PC-9 (cell line): ENCODE measurements around the gene EVL. TPM values are rescaled to one million over a fixed set of nuclear protein-coding genes. Genes with fewer than 3 reads are reported as not detected.
A peak's percentile ranks its signal among the peaks of the same experiment; 100 is the strongest.

Experiments
- BruUV-seq: library from RNA; stranded (reverse); fragments of 400-500 nt; replicated peaks from 2 replicates; lab custom pipeline; 2021; lab: Mats Ljungman, UMichigan
- CTCF ChIA-PET: fragments of 300-600 bp; sonication (Branson Sonifier 250); formaldehyde crosslinking; loops from one replicate; lab custom pipeline; 2022; ENCODE audit warnings: antibody characterized with exemption; lab: Charles Lee
- POLR2A ChIA-PET: fragments of 300-600 bp; sonication (Branson Sonifier 250); formaldehyde crosslinking; loops from one replicate; lab custom pipeline; 2022; ENCODE audit warnings: antibody characterized with exemption; ENCODE audit not compliant: unreplicated experiment; lab: Charles Lee
- DNase-seq, 2 experiments: peaks; one replicate each; pipeline versions ENCODE4 v3.0.0 to v3.0.0-alpha.2; 2015 to 2022; ENCODE audit warnings: mixed read lengths in 1 of 2
- H2AFZ ChIP-seq: fragments of 200-600 bp; sonication (generic); 2 replicates; pipeline ENCODE4 v1.8.1; 2017; ENCODE audit warnings: antibody characterized with exemption
- H3F3A ChIP-seq: fragments of 200-600 bp; sonication (generic); 2 replicates; pipeline ENCODE4 v1.8.1; 2017; ENCODE audit warnings: antibody characterized with exemption, mild to moderate bottlenecking, low read depth; ENCODE audit not compliant: insufficient read depth
- H3K27ac ChIP-seq: fragments of 200-600 bp; sonication (generic); 2 replicates; pipeline ENCODE4 v1.6.1; 2016; ENCODE audit warnings: mixed run types
- H3K27me3 ChIP-seq: fragments of 200-600 bp; sonication (generic); 2 replicates; pipeline ENCODE4 v1.6.1; 2016; ENCODE audit warnings: low read depth, mixed run types; ENCODE audit not compliant: insufficient read depth
- H3K36me3 ChIP-seq: fragments of 200-600 bp; sonication (generic); 2 replicates; pipeline ENCODE4 v1.6.1; 2016; ENCODE audit warnings: low read depth, mixed run types
- H3K4me1 ChIP-seq: fragments of 200-600 bp; sonication (generic); replicated peaks from 2 replicates; pipeline ENCODE4 v1.6.1; 2016; ENCODE audit warnings: mixed run types; ENCODE audit not compliant: insufficient read depth
- H3K4me2 ChIP-seq: fragments of 200-600 bp; sonication (generic); 2 replicates; pipeline ENCODE4 v1.6.1; 2017; ENCODE audit warnings: mixed run types
- H3K4me3 ChIP-seq: fragments of 200-600 bp; sonication (generic); 2 replicates; pipeline ENCODE4 v1.6.1; 2016; ENCODE audit warnings: mixed run types
- H3K79me2 ChIP-seq: fragments of 200-600 bp; sonication (generic); 2 replicates; pipeline ENCODE4 v1.6.1; 2017; ENCODE audit warnings: low read depth, mixed run types
- H3K9me2 ChIP-seq: fragments of 200-600 bp; sonication (generic); 2 replicates; pipeline ENCODE4 v1.8.1; 2017; ENCODE audit warnings: mild to moderate bottlenecking; ENCODE audit not compliant: insufficient read depth
- H3K9me3 ChIP-seq: fragments of 200-600 bp; sonication (generic); 2 replicates; pipeline ENCODE4 v1.8.1; 2016; ENCODE audit warnings: low read depth; ENCODE audit not compliant: insufficient read depth
- H4K20me1 ChIP-seq: fragments of 200-600 bp; sonication (generic); 2 replicates; pipeline ENCODE4 v1.8.1; 2017; ENCODE audit not compliant: insufficient read depth
- EZH2 ChIP-seq: fragments of 200-600 bp; sonication (generic); IDR thresholded peaks from 2 replicates; pipeline ENCODE4 v1.8.0; 2017; ENCODE audit warnings: antibody characterized with exemption, low read depth
- intact Hi-C: fragments of 100-400 bp; cut with micrococcal nuclease; formaldehyde crosslinking; loops from one replicate; pipeline ENCODE4 v1.10.0; 2022; ENCODE audit not compliant: unreplicated experiment
- total RNA-seq: library from RNA; stranded (reverse); gene quantifications from 2 replicates; pipeline ENCODE4 v1.2.3, GENCODE V29; 2021
- TF ChIP-seq, protein P1 (sequence below): fragments of 200-600 bp; sonication (generic); conservative IDR thresholded peaks from 2 replicates; pipeline ENCODE4 v1.6.1; 2017; ENCODE audit warnings: mixed run types, antibody characterized with exemption, mild to moderate bottlenecking, moderate library complexity

EVL gene
- total RNA-seq, 1 experiment from 2014 or later: 5.9 TPM

- no peak for DNase-seq
- ChIA-PET POLR2A (no interaction called here), CTCF (interaction anchor here (0.6 kb wide), 1 partner anchor 41 kb away, joined by 3 read pairs; no protein-coding TSS in a partner anchor)
- Histone ChIP-seq H3K79me2 (no peaks in the 10 kb centered on the region), H4K20me1 (no peaks in the 10 kb centered on the region), H3K4me1 (peaks cover 14% of the 10 kb centered on the region), H3K36me3 (no peaks in the 10 kb centered on the region), H3K27me3 (no peaks in the 10 kb centered on the region), H3K9me2 (no peaks in the 10 kb centered on the region), H3K4me3 (no peak overlapping the region), H3K9me3 (no peaks in the 10 kb centered on the region), H3F3A (no peaks in the 10 kb centered on the region), H2AFZ (no peak overlapping the region), H3K27ac (no peak overlapping the region), H3K4me2 (0 out of 2 replicates have a peak overlapping the region, but pooled peaks have one; percentile 40)
- TF ChIP-seq EZH2: no peak
- TF ChIP-seq, protein P1, sequence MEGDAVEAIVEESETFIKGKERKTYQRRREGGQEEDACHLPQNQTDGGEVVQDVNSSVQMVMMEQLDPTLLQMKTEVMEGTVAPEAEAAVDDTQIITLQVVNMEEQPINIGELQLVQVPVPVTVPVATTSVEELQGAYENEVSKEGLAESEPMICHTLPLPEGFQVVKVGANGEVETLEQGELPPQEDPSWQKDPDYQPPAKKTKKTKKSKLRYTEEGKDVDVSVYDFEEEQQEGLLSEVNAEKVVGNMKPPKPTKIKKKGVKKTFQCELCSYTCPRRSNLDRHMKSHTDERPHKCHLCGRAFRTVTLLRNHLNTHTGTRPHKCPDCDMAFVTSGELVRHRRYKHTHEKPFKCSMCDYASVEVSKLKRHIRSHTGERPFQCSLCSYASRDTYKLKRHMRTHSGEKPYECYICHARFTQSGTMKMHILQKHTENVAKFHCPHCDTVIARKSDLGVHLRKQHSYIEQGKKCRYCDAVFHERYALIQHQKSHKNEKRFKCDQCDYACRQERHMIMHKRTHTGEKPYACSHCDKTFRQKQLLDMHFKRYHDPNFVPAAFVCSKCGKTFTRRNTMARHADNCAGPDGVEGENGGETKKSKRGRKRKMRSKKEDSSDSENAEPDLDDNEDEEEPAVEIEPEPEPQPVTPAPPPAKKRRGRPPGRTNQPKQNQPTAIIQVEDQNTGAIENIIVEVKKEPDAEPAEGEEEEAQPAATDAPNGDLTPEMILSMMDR: no peak
- intact Hi-C loops: no loop called here
- no TSS peak for BruUV-seq
Observed at GRCh38 chr14:100150932-100151587, 85.8 kb downstream of the EVL start.

- ChIA-PET CTCF (no interaction called here), POLR2A (no interaction called here)
- TF ChIP-seq, protein P1: no peak
- no peak for TF ChIP-seq EZH2
- no TSS peak for BruUV-seq
- Histone ChIP-seq H3F3A (no peaks in the 10 kb centered on the region), H3K4me1 (peaks cover 14% of the 10 kb centered on the region), H3K27me3 (no peaks in the 10 kb centered on the region), H3K79me2 (no peaks in the 10 kb centered on the region), H3K36me3 (no peaks in the 10 kb centered on the region), H3K4me3 (no peak overlapping the region), H2AFZ (no peak overlapping the region), H3K27ac (no peak overlapping the region), H3K9me3 (no peaks in the 10 kb centered on the region), H3K9me2 (no peaks in the 10 kb centered on the region), H4K20me1 (no peaks in the 10 kb centered on the region), H3K4me2 (no peak overlapping the region)
- intact Hi-C loops: no loop called here
- DNase-seq: no peak
Observed at GRCh38 chr14:100152091-100152490, 86.9 kb downstream of the EVL start.

GRCh38 chr14:100153560-100153959 lies 88.3 kb downstream of the EVL start:
- Histone ChIP-seq H3K79me2 (no peaks in the 10 kb centered on the region), H3K9me3 (no peaks in the 10 kb centered on the region), H3K4me3 (no peak overlapping the region), H3F3A (no peaks in the 10 kb centered on the region), H4K20me1 (no peaks in the 10 kb centered on the region), H3K4me1 (peaks cover 14% of the 10 kb centered on the region), H2AFZ (no peak overlapping the region), H3K9me2 (no peaks in the 10 kb centered on the region), H3K36me3 (no peaks in the 10 kb centered on the region), H3K4me2 (no peak overlapping the region), H3K27ac (no peak overlapping the region), H3K27me3 (no peaks in the 10 kb centered on the region)
- no TSS peak for BruUV-seq
- intact Hi-C loops: no loop called here
- no peak for TF ChIP-seq EZH2
- TF ChIP-seq, protein P1: no peak
- DNase-seq: no peak
- POLR2A ChIA-PET: interaction anchor here (0.7 kb wide), 1 partner anchor 22 kb away, joined by 5 read pairs; no protein-coding TSS in a partner anchor
- CTCF ChIA-PET: no interaction called here
